GM20000 (cell line): ENCODE measurements around the gene HEXIM1.

Source experiments
- DNase-seq: peaks from one replicate; pipeline ENCODE4 v3.0.0; 2012; ENCODE audit warnings: low spot score
- TF ChIP-seq, protein P1 (sequence below): IDR thresholded peaks from 2 replicates; pipeline ENCODE4 v1.5.1; 2012; ENCODE audit warnings: mild to moderate bottlenecking, control low read depth; ENCODE audit errors: extremely low read depth, missing control alignments

The HEXIM1 gene

DNA sequence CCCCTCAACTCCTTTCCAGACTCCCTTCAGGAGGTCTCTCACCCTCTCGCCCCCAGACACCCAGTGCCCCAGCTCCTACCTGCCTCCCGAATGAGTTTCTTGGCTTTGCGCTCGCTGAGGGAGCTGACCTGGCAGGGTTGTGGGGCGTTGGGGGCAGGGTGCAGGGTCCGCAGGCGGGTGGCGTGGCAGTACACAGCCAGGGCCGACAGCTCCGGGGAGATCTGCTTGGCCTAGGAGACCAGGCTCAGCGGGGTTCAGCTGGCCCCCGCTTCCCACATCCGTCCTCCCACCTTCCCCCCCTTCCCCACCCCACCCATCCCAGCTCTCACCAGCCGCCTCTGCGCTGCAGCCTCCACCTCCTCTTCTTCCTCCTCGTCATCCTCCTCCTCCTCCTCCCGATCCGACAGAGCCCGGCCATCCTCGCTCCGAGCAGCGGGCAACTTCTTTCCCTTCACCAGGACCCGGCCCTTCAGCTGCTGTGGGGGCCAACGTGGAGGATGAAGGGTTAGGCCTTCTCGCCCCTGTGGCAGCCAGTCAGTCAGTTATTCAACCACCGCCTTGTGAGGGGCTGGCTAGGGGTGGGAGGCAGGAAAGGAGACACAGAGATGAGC is 33.2 kb upstream of the HEXIM1 start:
- TF ChIP-seq, protein P1, sequence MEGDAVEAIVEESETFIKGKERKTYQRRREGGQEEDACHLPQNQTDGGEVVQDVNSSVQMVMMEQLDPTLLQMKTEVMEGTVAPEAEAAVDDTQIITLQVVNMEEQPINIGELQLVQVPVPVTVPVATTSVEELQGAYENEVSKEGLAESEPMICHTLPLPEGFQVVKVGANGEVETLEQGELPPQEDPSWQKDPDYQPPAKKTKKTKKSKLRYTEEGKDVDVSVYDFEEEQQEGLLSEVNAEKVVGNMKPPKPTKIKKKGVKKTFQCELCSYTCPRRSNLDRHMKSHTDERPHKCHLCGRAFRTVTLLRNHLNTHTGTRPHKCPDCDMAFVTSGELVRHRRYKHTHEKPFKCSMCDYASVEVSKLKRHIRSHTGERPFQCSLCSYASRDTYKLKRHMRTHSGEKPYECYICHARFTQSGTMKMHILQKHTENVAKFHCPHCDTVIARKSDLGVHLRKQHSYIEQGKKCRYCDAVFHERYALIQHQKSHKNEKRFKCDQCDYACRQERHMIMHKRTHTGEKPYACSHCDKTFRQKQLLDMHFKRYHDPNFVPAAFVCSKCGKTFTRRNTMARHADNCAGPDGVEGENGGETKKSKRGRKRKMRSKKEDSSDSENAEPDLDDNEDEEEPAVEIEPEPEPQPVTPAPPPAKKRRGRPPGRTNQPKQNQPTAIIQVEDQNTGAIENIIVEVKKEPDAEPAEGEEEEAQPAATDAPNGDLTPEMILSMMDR: no peak
- no peak for DNase-seq

DNA sequence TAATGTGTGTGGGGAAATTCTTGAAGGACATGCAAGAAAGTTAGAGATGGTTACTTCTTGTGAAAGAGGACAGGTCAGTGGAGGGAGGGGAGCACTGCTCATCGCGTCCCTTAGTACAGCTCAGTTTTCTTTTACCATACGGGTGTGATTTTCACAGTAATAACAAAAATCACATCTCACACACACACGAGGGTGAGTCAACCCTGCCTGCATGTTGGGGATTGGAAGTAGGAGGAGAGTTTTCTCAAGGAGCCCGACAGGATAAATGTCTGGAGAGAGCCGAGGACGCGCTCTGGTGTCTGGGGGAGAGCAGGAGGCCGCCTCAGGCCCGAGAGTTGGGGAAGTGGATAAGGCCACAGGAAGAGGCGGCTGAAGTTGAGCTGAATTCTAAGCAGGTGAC is 32.4 kb upstream of the HEXIM1 start:
- TF ChIP-seq, protein P1: no peak
- DNase-seq: no peak

DNA sequence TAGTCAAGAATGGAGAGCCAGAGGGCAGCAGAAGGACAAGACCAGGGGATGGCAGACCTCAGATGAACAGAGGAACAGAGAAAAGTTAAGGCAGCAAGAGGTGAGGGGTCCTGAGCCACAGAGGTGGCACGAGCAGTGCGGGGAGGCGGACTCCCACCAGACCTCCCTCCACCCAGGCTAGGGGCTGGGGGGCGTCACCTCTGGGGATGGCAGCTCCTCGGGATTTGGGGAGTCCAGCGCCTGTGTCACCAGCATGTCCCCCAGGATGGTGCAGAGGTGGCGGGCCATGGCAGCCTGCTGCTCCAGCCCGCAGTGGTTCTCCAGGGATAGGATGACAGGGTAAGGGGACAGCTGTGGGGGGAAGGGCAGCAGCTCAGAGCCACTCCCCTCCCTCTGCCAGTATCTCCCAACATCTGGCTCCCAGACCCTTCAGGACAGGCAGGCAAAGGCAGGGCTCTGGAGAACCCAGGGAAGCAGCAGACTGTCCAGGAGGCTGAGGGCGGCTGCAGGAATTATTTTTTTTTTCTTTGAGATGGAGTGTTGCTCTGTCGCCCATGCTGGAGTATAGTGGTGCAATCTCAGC is 31.8 kb upstream of the HEXIM1 start:
- TF ChIP-seq, protein P1: no peak
- DNase-seq: no peak

DNA sequence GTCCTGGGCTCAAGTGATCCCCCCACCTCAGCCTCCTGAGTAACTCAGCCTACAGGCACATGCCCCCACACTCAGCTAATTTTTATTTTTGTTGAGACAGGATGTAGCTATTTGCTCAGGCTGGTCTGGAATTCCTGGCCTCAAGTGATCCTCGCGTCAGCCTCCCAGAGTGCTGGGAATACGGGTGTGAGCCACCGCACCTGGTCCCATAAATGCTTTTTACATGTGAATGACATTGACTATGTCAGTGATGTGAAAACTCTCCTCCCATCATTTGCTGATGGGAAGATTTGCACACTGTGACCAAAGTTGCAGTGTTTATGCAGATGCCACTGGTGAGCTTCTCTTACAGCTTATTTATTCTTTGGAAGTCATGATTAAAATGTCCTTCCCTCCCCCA is 30.9 kb upstream of the HEXIM1 start:
- TF ChIP-seq, protein P1: no peak
- no peak for DNase-seq

DNA sequence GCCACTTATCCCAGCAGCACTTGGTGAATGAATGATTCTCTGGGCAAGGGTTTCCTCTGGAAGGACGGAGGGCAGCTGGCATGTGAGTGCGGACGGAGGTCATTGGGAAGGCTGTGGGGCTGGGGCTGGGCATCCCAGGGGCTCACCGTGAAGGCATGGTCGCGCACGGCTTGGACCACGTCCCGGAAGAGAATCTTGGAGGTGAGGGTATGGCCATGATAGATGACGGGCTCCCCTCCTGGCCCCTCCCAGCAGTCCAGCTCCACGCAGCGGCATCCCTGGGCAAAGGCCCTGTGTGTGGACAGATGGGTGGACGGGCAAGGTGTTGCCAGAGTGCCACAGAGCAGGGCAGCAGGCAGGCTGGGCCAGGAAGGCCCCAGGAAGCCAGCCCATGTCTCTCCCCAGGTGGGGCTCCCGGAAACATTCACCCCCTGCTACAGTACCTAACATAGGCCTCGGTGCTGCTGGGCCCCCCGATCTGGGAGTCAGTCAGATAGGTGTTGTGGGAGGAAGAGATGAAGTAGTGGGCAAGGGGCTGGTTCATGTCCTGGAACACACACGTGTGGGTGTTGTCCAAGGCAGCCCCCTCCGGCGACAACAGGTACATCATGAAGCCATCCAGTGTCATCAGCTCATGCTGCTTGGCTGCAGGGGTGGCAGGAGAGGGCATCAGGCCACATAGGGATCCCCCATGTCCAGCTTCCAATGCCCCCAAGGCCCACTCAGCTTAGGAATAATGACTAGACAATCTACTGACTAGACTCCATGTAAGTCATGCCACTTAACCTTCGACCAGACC is 30.2 kb upstream of the HEXIM1 start:
- TF ChIP-seq, protein P1: no peak
- no peak for DNase-seq

DNA sequence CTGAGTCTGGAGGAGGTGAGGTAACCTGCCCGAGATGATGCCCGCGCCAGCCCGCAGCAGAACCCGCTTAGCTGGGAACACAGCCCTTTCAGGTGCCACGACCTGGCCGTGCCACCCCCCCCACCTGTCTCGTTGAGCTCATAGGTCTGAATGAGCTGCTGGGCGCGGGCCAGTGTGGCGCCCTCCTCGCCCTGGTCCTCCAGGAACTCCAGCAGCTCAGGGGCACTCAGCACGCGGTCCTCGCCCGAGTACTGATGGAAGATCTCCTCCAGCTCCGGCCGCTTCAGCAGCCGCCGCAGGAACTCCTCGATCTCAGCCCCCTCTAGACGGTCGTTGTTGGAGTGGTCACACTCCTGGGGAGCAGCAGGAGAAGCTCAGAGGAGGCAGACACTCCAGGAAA is 29.6 kb upstream of the HEXIM1 start:
- DNase-seq: no peak
- TF ChIP-seq, protein P1: no peak

DNA sequence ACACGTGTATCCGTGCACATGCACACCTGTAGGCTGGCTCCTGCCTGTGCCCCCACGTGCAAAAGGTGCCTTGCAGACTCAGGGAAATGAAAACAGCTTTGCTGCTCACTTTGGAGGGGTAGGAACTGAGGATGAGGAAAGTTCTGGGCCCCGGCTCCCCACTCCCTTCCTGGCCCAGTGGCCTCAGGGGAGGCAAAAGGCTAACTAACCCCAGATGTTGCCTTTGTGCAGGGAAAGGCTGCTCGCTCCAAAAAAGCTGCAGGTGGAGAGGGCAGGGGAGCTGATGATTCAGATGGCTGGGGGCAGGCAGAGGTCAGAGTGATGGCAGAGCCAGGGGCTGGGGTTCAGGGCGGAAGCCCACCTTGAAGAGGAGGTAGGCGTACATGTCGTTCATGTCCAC is 28.3 kb upstream of the HEXIM1 start:
- TF ChIP-seq, protein P1: no peak
- DNase-seq: no peak
